Brain pericyte (primary cell): ENCODE data around the gene SERTM1.

ENCODE experiments used
- DNase-seq: peaks from one replicate; pipeline ENCODE4 v3.0.0-alpha.2; 2012; ENCODE audit warnings: low read depth, low spot score

The SERTM1 gene

DNA sequence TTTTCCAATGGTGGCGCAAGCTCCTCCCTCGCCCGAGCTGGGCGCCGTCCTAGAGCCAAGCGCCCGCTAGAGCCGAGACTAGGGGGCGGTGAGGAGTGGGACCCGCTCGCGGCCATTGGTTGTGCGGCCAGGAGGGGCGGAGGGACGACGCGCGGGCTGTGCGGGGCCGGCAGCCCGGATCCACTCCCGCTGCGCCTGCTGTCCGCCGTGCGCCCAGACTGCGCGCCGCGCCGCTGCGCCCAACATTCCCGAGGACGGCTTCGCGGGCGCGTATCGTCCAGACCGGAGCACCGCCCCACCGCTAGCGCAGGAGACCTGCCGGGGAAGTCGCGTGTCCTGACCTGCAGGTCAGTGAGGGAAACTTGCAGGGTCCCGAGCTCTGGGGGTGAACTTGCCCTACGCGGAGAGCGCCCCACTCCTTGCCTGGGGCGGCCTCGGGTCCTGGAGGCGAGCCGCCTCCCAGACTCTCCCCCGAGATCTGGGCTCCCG, at the start of gene SERTM1:
TSS of gene SERTM1 (plus strand) at position 183 of the 489 bp plus-strand sequence. CDS start 21,059 bp downstream, outside the sequence.
- DNase-seq = no peak

DNA sequence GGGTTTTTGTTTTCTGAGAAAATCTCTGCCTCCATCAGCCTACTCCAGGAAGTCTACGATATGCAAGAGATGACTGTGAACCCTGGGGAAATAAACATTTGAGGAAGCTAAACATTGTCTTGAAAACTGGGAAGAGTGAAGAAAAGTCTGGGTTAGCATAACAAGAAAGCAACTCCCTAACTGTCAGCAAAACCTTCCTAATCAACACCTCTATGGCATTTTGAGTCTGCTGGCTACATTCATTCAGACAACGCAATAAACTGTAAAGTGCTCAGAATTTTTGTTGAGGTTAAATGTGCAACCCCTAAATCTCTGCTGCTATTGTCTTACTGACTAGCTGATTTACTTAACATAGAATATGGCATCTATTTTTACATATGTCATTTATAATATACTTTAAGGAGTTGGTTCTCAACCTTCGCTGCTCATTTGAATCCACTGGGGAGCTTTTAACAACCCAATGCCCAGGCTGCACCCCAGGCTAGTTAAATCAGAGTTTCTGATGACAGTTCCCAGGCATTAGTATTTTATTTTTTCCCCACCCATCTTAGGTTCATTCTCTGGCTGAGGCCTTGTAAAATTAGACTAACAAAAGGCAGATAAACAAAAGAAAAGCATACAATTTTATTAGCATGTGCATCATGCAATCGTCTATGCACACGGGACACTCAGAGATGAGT, 45.3 kb upstream of the SERTM1 start:
- no peak for DNase-seq

DNA sequence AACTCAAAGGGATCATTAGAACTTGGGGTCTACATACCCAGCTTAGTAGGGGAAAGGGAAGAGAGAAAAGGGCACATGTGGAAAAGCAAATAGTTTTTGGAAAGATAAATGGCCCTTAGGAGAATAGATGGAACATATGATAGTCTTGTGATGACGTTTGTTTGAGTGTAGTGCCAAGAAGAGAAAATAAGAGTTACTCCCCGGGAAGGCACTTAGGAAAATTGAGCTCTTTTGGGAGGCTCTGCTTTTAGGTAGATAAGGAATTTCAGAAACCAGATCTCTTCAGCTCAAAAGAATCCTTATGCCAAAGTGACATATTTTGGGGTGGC, 44.8 kb upstream of the SERTM1 start:
- DNase-seq = no peak

DNA sequence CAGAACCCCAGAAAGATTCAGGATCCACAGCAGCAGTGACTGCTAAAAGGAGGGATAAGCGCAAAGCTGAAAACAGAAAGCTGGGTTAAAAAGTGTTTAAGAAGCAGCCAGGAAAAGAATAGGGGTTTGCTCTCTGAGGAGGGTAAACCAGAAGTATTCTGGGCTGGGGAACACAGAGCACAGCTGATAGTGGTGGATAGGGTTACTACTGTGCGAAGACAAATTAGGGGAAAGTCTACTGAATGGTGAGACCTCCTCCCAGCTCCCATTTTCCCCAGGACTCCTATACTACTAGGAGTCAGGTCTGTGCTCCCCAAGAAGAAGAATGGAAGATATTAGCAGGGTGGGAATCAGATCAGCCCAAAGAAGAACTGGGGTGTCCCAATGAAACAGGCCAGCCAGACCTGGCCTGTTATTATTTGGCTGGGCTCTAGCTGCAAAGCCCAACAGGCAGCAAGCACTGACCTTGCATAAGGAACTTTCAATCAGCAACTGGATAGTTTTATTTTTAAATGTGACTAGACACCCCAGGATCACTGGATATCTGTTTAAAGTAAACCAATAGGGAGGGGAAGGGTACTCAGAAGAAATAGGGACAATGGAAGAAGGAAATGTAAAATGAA, 43.5 kb upstream of the SERTM1 start:
- DNase-seq = no peak

DNA sequence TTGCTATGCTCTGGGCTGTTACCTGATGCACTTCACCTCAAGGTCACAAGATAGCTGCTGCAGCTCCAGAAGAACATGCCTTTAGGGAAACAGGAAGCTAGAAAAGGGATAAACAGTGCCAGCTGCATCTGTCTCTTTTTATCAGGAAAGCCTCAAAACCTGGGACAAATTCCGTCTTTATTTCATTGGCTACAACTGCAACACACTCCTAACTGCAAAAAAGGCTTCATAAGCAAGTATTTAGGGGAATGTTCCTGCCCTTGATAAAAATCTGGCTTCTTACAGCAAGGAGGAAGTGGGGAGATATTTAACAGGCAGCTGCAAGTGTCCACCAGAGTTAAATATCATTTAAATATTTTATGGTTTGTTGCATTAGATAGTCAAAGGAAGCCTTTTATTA, 34.2 kb upstream of the SERTM1 start:
- DNase-seq = no peak

DNA sequence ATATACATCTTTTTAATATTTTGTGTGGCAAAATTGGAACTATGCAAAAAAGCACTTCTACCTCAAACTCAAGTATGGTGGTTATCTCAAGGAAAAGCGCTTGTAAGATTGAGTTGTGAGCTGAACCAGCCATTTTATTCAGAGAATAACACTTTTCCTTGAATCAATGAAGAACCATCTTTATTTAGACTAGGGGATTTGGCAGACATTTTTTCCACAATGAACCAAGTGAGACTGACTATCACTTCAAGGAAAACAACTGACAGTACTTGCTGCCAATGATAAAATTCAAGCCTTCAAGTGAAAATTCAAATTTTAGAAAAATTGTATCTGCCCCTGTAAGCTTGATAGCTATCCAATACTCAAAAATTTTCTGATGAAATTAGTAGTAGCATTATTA, 23.2 kb upstream of the SERTM1 start:
- DNase-seq = no peak

DNA sequence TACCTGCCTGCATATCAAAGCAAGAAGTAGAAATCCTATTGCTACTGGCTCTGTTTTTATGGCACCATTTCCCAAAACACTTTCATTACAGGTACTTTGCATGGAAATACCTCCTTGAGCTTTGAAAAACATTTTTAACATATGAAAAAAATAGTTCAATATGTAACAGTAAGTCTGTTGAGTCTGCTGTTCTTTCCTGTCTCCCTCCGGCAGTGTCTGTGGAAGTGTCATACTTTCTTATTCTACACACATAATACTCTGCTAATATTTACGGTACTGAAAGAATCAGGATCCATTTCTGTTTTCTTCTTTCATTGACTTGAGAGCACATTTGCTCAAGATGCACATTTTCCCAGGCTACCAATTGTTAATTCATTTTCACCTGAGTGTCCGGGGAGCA, 8.2 kb upstream of the SERTM1 start:
- no peak for DNase-seq

DNA sequence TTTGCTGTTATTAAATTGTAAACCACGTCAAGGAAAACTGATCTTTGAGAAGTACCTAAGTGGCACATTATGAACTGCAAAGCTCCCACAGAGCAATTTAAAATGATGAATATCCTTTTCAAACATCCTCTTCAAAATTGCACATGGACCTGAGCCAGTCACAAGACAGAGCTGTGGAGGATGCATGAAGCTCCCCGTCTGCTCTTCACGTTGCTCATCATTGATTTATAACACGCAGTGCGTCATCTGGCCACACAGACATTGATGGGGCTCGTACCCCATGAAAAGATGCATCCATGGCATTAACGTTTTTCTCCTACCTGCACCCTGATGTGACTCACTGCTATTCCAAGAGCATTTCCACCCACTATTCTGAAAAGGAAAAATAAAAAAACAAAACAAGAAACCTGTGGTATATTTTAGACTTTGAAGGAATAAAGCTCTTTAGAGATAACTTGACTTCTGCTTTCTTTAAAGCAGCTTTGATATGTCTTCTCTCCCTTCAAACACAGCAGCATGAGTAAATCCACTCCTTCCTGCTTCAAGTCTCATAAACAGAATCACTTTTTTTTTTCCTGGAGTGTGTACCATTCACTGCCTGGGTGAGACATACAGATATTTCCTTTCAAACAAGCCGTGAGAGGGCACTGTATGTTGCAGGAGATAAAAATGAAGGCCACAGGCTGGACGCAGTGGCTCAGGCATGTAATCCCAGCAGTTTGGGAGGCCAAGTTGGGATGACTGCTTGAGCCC, 7.2 kb upstream of the SERTM1 start:
- DNase-seq = no peak

DNA sequence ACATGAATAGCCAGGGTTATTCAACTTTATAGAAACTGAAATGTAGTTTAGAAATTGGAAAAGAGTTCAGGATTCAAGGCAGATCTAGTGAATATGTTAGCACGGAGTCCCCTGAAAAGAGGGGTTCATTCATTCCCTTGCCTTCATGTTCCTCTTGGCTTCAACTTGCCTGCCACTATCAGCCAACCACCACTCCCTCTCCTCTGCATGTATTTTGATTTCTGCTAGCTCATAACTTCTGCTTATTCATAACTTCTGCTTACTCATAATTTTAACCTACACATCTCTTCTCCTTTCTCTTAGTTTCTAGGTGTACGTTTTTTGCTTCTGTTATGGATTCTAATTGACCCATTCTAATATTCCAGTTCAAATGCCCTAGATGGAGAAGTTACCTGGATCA, 5.5 kb upstream of the SERTM1 start:
- DNase-seq = no peak

DNA sequence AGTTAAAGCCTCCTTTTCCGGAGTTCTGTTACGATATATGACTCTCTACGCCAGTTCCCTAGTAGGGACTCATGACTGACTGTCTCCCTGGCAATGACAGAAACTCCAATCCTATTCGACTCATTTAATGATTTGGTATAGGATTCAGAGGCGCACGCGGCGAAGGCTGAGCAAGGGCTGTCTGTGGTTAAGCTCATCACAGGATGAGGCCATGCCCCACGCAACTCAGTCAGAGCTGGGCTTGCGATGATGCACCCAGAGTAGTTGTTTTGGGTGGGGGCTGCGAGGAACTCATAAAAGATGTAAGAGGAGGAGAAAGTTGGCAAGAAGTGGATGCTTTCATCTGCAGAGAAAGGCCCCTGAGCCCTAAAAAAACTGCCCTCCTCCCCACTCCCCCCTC, 468 bp upstream of the SERTM1 start:
- DNase-seq = no peak

DNA sequence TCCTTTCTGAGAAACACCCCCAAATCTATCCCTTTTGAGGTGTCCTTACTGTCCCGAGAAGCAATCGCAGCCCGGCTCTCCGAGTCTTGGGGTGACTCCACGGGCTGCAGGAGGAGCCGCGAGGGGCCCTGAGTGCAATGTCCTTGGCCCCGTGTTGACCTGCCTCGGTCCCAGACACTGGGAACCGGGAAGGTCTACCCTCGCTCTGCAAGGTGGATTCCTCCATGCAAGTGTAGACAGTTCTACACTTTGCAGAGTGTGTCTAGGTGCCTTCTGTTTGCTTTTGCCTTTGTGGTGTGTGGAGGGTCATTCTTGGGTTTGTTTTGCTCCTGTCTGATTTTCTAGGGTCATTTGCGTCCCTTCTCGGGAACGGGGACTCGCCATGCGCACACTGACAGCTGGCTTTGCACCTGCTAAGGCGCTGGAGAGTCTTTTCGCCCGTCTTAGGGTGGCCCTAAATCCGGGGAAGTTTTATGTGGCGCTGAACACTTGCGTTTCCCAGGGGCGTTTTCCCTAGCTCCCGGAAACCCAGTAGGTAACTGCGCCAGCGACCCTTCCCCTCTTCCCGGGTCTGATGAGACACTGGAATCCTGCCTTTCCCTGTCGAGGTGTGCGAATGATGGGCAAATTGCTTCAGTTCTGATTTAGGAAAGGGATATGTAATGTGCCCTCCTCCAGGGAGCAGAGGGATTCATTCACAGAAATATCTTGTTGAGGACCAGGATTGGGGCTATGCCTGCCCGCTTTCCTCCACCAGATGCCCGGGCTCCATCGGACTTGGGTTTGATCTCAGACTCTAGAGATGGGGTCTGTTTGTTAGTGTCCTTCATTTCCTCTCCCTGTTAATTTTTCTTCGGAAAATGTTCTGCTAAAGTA, 755 bp downstream of the SERTM1 start:
- DNase-seq = no peak

DNA sequence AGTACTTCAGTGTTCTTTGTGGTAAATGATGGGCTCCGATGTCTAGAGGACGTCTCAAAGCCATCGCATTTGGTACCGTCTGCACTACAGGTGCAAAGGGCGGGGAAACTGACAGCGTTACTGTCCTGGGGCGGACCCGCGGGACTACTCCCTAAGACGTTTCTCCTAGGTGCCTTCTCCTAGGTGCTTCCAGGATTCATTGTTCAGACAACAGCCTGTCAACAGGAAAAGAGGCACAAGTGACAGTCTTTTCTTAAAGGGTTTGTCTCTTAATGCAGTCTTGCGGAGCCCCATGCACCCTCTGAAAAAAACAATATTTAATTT, 1.4 kb downstream of the SERTM1 start:
- no peak for DNase-seq

DNA sequence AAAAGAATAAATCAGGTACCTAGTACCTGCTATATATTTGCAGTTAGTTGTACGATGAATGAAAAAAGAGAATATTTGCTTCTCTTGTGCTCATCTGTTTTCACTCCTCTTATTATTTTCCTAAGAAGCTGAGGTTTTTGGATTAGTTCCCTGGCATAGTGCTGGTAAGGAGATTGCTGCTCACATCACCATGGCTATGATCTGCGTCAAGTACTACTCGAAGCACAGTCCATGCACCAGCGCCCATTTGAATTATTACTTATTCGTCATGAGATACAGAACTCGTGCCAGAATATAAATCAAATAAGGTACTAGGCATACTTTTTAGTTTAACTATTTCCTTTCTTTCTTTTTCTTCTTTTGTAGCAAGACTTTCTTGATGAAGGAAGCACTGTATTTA, 7.1 kb downstream of the SERTM1 start:
- no peak for DNase-seq

DNA sequence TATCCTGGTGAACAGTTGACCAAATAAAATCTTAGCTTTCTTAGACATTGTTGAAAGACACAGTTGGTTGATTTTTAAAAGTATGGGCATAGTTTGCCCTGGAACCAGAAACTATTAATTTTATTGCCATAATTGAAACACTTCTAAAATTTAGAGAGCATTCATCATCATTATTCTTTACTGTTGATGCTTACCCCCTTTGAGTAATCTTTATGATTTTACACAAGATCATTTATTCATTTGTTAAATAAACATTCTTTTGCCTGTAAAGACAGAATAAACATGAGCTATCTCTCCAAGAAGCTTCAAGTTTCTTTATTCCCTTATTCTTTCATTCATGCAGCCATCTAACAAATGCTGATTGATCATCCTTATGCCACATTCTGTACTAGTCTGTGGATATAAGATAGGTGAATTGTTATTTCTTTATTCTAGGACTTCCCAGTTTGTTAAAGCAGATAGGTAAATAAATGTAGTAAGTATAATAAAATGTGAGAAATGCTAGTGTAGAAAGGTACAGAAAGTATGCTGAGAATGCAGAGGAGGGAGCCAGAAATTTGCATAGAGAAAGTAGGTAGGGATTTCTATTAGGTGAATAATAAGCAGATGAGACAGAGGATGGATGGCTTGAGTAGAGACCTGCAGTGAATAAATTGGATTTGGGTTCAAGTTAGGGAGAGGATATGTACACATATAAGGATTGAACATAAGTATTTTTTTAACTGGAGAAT, 8.2 kb downstream of the SERTM1 start:
- no peak for DNase-seq

DNA sequence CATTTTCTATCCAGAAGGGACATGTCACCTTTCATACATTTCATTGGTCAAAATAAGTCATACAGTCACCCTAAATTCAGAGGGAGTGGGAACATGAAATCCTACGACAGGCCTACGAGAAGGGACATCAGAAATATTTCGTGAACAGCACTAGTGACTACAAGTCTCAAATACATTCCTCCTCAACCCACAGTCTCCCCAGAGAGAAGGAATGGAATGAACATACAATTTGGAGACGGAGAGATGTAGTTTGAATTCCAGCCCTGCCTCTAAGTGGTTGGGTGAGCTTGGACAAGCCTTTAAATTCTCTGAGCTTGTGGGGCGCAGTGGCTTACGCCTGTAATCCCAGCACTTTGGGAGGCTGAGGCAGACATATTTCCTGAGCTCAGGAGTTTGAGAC, 9.9 kb downstream of the SERTM1 start:
- no peak for DNase-seq

DNA sequence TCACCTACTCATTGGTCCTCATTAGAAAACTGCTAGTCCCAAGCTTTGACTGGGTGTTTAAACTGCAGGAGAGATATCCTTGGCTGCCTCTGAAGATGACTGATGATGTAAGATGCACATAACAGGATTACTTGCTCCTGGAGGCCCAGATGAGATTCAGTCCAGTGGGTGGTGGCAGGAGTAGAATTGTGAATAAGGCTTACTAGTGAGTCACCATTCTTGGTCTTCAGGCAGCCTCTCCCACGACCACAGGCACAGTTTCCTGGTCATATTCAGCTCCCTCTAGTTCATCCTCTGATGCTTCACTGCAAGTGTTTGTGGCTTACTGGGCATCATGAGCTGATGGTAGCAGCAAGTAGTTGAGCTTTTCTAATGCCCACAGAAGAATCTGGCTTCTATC, 12.1 kb downstream of the SERTM1 start:
- no peak for DNase-seq

DNA sequence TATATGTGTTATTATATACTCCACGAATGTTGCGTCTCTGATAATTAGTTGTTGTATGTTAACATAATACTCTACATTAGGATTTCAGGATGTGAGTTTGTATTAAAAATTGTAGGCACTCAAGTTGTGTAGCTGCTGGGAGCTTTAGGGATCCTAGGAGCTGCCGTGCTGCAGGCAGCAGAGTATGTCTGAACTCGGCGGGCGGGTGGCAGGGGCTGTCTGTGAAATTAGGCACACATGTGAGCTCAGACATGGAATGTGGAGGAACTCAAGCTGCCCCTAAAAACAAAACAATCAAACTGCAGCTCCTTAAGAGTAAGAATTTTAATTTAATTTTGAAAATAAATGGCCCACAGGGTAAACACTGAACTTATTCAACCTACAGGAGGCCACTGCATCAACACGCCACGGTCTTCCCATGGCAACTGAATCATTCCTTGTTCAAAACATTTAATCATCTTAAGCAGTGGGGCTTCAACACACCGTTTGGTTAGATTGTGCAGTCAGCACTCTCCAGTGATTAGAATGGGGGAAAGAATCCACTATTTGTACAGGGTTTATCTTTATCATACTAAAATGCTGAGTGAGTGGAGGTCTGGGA, 22.7 kb downstream of the SERTM1 start:
- no peak for DNase-seq

DNA sequence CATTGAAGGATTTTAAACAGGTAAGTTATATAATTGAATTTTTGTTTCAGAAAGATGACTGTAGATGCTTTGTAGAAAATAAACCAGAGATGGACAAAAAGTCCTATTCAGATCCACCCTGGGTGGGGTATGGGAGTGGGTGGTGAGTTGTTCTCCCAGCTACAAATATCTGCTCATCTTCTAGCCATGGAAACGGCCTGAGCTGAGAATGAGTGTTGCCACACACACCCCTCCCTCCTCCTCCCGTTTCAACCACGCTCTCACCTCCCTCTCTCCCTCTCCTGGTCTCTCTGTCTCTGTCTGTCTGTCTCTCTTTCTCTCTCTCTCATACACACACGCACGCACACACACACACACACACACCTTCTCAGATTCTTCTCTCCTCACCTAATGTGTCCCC, 26.4 kb downstream of the SERTM1 start:
- DNase-seq = no peak

DNA sequence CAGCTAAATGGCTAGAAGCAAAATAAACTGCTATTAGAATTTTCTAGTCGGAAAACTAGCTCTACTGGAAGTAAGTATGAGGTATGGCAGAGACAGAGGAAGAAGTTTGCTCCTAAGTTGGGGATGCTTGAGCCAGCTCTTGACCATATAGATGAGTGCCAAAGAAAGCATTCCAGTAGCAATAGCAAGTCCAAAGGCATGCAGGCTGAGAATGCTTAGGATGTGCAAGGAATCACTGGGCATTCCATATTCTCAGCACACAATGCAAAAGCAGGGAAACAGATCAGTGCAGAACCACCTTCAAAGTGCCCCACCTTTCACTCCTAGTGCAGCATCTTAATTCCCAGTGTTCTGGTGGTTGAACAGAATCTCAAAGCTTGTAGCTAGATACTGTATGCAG, 32.9 kb downstream of the SERTM1 start:
- DNase-seq = no peak

DNA sequence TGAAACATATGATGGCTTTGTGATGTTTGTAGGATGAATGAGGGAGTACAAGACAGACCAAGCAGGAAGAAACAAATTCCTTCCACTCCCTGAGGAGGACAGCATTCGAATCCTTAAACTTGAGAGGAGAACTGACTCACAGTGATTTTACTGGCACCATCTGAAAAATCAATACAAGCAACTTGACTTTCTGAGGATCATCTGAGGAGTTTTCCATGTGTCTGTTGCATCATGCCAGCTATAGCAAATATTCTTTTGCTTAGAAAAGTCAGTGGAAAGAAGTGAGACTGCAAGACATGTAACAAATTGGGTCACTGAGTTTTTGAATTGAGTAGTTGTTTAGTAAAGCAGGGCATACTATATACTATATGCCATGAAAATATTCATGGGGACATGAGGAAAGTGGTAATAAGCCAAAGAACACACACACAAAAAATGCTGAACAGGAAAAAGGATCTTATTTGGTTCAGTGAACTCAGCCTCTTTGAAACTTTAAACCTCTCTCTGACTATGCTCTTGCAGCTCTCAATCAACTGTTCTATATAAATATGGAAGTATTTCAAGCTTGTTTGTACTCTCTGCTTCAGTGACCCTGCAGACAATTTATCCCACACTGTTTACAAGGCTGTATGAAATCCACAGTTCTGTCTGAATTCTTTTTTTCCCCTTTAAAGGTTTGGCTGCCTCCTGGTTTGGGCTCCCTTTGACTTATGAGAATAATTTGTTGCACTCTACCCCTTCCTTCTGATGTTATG, 35.5 kb downstream of the SERTM1 start:
- DNase-seq = no peak
